Fibroblast of skin of abdomen (primary cell): Measurements from ENCODE around the gene RBM41. TPM values are rescaled to one million over a fixed set of nuclear protein-coding genes. Genes with fewer than 3 reads are reported as not detected.
"Not testable (repeated sequence)": the region's sequence is repeated elsewhere in the genome, so short reads cannot be mapped to it uniquely, and the experiment has no call there.

Experiments
- DNase-seq: peaks from one replicate; pipeline ENCODE4 v3.0.0-alpha.2; 2013
- polyA plus RNA-seq, 2 experiments: library from polyadenylated mRNA; unstranded; fragments of 120-200 nt; gene quantifications; one replicate each; pipeline ENCODE4 v1.2.1, GENCODE V29; 2013; ENCODE audit not compliant: insufficient read length in 2 of 2

RBM41 gene
- polyA plus RNA-seq (2013, experiment 1 of 2; ENCODE audit: insufficient read length): 7.4 TPM
- 6.7 TPM for polyA plus RNA-seq (2013, experiment 2 of 2; ENCODE audit: insufficient read length)

DNA sequence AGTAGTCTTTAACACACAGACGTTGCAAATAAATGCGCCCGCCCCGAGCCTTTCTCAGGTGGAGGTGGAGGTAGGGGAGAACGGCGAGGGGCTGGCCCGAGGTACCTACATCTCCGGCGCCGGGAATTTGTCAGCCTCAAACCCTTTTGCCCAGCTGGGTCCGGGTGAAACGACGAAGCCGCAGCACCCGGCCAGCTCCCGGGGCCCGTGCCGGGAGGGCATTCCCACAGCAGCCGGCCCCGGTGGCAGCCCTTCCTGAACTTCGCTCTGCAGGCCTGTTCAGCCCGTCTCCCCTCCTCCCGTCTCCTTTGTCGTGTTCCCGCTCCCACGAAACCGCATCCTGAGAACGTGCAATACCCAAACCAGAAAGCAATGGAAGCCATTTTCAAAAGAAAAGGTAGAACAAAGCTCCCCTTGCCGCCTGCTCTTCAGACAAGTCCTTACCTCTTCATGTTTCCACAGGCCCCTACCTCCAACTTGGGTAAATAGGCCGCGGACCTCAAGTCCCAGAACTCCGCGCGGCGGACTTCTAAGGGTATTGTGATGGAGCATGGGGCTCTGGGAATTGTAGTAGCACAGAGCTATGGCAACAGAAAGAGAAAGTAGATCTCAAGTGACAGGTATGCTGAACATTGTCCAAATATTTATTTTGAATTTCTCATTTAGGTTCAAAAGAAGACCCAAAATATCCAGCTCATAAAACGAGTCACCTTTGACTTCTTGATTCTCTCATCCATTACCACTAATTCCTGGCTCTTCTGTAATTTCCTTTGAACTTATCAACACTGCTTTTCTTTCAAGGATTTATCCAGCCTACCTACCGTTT, at the start of gene RBM41:
Gene RBM41, minus strand, starts transcription at position 501 of the 826 bp plus-strand sequence. Its CDS starts 49 bp downstream, at position 452.
- DNase-seq: peak; percentile 70

DNA sequence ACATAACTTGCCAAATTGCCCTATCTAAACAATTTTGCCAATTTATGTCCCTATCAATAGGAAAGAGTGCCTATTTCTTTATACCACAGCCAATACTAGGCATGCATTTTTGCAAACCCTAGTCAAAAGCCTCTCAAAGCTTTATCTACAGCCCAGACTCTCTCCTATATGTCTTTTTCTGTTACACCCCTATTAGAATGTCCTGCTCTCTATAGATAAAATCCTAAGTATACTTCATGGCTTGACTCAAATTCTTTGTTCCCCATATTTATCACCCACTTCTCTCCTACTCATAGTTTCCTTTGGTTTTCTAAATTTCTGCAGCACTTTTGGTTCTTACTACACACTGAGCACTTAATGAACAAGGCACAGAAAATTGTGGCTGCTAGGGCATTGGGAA, 49.6 kb upstream of the RBM41 start:
- no peak for DNase-seq

DNA sequence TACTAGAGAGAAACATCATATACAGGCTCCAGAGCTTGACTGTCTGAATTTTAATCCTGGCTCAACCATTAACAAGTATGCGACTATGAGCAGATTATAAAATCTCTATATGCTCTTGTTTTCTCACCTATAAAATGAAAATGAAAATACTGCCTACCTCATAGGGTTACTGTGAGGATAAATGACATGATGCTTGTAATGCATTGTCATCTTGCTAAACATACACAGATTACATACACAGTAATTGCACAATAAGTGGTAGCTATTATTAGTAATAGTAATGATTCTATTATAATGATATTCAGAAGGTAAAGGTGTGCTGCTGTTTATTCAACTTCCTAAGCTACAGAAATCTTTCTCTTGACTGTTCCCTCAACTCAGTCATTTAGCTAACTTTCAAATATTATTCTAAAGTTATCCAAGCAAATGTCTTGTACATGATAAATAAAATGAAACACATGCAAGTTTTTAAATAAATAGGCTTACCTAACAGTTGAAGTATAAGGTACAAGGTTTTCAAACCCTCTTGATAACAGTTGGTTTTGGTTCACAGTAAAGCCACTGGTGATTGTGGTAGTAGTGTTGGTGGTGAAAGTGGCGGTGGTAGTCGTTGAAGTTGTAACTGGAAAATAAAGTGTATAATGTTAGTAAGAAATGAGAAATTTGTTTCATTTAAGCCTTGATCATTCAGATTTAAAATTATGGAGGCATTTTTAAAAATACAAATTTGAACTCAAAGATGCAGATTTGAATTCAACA, 48.7 kb upstream of the RBM41 start:
- no peak for DNase-seq

DNA sequence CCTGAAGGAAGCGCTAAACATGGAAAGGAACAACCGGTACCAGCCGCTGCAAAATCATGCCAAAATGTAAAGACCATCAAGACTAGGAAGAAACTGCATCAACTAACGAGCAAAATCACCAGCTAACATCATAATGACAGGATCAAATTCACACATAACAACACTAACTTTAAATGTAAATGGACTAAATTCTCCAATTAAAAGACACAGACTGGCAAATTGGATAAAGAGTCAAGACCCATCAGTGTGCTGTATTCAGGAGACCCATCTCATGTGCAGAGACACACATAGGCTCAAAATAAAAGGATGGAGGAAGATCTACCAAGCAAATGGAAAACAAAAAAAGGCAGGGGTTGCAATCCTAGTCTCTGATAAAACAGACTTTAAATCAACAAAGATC, 39.0 kb upstream of the RBM41 start:
- not testable (repeated sequence) for DNase-seq

DNA sequence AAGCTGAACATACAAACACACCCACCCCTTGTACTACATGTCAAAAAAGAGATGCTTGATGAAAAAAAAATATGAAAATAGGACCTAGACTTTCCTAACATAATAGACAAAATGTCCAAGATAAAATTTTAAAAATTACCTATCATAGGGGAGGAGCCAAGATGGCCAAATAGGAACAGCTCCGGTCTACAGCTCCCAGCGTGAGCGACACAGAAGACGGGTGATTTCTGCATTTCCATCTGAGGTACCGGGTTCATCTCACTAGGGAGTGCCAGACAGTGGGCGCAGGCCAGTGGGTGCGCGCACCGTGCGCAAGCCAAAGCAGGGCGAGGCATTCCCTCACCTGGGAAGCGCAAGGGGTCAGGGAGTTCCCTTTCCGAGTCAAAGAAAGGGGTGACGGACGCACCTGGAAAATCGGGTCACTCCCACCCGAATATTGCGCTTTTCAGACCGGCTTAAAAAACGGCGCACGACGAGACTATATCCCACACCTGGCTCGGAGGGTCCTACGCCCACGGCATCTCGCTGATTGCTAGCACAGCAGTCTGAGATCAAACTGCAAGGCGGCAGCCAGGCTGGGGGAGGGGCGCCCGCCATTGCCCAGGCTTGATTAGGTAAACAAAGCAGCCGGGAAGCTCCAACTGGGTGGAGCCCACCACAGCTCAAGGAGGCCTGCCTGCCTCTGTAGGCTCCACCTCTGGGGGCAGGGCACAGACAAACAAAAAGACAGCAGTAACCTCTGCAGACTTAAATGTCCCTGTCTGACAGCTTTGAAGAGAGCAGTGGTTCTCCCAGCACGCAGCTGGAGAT, 37.2 kb upstream of the RBM41 start:
- DNase-seq: not testable (repeated sequence)

DNA sequence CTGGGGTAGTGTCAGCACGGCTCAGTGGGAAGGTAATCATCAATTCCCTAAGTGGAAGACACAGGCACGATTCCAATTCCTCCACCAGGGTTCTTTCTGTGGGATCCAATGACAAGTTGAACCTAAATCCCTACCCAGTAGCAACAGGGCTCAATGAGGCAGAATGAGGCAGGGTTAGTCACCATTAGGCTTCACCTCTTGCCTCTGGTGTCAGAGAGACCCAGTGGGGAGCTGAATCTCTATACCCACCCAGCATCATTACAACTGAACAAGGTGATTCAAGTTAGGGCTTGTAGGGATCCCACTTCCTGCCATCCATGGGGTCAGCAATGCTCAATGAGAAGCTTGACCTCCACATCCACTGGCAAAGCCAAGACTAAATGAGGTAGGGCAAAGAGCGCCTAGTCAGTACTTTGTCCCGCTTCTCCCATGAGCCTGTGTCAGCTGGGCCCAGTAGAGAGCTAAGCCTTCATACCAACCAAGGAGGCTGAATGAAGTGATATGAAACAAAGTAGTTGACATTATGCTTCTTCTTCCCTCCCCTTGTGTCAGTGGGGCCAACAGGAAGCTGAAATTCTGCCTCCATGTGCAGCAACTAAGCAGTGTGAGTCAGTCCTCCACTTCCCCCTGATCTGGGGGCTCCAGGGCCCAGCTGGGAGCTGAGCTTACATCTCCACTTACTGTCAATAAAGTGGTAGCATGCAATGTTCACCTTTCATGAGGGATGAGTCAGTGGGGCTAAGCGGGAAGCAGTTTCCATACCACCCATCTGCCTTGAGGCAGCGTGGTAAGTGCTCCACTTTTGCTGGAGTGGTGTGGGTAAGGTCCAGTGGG, 36.4 kb upstream of the RBM41 start:
- DNase-seq: peak; percentile 13

DNA sequence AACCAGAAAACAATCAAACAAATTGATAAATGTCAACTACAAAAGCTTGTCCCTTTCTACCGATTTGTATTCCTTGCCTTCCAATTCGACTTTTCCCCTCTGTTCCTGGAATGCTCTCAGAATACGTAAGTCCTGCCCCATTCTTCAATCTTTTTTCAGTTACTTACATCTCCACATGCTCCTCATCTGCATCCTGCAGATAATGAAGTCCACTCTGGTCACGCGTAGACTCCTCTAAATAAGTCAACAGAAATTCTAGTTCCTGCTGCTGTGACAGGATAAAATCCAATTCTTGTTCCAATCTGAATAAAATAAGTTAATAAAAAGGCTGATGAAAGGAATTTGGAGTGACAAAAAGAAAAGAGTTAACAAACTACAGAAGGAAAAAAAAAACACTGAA, 34.4 kb upstream of the RBM41 start:
- no peak for DNase-seq

DNA sequence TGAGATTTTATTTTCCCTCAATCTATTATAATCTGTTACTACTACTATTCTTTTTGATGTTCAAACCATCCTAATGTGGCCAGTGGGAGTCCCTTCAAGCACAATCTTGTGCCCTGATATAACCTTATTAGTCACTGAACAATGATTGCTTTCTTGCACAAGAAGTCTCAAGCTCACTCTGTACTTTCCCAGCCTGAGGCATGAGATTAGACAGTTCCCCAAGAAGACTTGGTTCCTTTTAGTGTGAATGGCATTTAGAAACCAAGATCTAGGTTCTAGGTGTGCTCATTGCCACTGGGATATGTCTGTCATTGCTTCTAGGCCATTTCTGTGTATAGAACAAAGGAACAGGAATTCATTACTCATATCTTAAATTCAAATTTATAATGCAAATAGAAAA, 28.0 kb upstream of the RBM41 start:
- DNase-seq: no peak

DNA sequence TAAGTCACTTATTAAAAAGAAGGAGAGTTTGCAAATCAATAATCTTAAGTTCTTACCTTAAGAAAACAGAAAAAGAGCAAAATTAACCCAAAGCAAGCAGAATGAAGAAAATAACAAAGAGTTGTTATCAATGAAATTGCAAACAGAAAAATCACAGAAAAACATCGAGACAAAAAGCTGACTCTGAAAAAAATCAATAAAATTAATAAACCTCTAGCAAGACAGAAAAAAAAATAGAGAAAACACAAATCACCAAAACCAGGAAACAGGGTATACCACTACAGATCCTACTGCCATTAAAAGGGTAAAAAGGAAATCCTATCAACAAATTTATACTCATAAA, 17.3 kb upstream of the RBM41 start:
- no peak for DNase-seq

DNA sequence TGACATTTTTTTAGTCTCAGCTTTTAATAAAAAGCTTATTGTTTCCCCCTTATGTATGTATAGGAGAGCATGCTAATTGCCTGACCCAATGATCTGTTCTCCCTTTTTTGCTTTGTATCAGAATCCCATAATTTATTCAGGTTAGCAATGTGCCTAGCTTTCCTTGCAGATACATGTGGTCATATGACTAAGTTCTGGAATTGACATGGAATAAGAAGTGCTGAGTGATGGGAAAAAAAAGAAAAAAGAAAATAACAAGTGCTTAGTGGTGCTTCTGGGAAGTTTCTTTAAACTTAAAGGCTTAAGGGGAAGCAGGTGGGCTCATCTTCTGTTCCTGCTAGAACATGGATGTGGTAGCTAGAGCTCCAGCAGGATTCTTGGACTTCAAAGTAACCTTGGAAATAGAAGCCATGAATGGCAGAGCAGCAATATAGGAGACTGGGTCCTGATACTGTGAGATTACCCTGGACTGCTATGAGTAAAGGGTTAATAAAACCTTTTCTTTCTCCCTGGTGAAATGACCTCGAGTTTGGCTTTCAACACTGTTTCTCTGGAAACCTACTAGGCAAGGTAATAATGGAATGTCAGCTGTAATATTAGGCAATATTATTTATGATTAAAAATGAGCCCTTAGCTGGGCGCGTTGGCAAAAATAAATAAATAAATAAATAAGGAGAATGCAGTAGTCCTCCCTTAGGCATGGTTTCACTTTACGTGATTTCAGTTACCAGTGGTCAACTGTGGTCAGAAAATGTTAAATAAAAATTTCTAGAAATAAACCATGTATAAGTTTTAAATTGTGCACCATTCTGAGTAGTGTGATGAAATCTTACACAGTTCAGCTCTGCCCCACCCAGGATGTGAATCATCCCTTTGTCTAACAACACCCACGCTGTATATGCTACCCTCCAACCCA, 16.7 kb upstream of the RBM41 start:
- peak; percentile 48 for DNase-seq

DNA sequence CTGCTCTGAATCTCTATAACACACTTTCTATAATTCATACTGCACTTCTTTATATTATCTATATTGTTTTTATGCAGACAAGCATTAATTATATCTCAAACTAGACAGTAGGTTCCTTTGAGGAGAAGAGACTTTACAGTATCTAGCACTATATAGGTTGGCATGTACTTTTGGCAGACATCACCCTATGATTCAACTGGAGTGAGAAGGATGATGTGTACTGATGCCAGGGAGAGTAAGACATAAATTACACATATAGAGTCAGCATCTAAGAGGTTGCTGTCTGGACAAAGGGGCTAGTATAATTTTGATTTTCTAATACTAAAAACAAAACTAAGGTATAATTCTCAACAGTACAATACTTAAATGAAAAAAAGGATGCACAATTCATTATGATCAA, 5.1 kb upstream of the RBM41 start:
- no peak for DNase-seq

DNA sequence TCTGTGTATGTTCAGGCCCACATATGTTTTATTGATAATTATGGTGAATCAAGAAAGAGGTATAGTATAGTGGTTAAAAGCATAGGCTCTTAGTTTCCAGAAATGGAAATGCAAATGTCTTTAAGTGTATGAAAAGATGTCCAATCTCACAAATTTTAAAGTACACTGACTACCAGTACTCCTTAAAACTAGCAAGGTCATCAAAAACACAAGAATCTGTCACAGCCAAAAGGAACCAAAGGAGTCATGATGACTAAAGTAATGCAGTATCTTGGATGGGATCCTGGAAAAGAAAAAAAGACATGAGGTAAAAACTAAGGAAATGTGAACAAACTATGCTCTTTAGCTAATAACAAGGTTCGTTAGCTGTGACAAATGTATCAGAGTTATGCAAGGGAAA, 661 bp upstream of the RBM41 start:
- no peak for DNase-seq

DNA sequence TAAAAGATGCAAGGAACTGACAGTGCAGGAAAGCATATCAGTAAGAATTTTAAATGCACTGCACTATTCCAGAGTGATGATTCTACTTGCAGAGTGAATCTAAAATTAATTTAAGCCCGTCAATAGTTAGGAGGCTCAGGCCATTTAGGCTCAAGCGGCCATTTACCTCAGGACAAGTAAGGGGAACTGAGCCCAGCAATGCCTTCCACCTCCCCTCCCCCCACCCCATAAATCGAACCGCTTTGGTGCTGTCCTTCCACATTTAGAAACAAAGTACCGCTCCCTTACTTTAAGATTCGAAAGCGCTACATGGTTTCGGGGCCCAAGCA, 665 bp downstream of the RBM41 start:
- DNase-seq: no peak

DNA sequence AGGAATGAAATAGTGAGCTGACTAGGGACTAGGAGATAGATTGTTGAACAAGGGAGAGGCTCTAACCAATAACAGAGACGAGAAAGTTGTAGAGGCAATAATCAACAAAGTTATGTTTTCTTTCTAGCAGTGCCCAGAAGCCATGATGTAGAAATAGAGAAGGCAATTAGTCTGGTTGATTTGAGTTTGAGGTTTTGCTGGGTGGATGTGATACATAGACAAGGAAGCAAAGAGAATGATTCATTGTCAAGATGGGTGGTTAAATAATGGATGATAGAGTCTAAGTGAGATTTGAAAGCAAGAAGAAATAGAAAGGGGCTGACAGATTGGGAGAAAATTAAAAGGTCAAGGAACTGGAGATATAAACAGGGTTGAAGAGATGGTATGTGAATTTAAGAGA, 11.2 kb downstream of the RBM41 start:
- no peak for DNase-seq

DNA sequence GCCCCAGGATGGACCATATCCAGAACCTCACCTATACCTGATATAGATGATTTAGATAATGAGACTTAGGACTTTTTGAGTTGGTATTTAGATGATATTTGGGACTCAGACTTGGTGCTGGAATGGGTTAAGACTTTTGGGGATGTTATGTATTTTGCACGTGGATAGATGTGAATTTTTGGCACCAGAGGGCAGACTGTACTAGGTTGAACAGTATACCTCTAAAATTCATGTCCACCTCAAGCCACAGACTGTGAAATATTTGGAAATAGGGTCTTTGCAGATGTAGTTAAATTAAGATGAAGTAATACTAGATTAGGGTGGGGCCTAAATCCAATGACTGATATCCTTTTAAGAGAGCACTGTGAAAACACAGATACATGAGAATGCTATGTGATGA, 15.6 kb downstream of the RBM41 start:
- DNase-seq: no peak

DNA sequence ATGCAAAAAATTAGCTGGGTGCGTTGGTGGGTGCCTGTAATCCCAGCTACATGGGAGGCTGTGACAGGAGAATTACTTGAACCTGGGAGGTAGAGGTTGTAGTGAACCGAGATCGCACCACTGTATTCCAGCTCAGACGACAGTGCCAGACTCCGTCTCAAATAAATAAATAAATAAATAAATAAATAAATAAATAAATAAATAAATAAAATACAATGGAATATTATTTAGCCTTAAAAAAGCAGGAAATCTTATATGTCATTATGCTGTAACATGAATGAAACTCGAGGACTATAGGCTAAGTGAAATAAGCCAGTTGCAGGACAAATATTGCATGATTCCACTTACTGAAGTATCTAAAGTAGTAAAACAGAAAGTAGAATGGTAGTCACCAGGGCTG, 42.5 kb downstream of the RBM41 start:
- no peak for DNase-seq

DNA sequence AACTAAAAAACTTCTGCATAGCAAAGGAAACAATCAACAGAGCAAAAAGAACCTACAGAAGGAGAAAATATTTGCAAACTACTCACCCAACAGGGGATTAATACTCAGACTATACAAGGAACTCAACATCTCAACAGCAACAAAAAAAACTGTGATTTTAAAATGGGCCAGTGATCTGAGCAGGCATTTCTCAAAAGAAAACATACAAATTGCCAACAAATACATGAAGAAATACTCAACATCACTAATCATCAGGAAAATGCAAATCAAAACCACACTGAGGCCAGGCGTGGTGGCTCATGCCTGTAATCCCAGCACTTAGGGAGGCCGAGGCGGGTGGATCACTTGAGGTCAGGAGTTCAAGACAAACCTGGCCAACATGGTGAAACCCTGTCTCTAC, 60.9 kb downstream of the RBM41 start:
- not testable (repeated sequence) for DNase-seq

DNA sequence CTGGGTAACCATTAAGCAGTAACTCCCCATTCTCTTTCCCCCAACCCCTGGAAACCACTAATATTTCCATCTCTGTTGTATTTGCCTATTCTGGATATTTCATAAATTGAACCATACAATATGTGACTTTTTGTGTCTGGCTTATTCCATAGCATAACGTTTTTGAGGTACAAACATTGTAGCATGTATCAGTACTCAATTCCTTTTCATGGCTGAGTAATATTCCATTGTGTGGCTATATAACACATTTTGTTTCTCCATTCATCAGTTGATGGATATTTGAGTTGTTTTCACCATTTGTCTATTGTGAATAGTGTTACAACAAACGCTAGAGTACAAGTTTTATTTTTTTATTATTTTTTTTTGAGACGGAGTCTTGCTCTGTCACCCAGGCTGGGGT, 63.6 kb downstream of the RBM41 start:
- DNase-seq: no peak

DNA sequence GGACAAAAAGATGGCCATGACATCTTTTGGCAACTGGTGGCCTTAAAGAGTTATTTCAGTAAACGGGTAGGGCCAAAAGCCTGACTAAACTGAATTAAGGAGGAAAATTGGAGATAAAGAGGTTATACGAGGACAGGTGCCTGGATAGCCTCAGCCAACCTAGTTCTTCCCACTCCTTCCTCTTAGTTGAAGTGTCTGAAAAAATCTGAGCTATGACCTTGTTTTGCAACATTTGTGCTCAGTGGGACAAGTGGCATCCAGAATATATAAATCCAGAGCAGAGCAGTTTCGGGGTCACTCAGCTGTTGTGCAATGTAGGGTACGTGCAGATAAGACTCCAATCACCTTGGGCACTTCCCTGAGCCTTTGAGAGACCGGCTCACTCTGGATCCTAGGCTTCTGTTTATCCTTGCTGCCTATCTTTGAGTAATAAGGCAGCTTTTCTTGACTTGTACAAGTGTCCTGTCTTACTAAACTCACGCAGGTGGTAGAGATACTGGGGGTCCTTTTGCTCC, 68.4 kb downstream of the RBM41 start:
- no peak for DNase-seq

DNA sequence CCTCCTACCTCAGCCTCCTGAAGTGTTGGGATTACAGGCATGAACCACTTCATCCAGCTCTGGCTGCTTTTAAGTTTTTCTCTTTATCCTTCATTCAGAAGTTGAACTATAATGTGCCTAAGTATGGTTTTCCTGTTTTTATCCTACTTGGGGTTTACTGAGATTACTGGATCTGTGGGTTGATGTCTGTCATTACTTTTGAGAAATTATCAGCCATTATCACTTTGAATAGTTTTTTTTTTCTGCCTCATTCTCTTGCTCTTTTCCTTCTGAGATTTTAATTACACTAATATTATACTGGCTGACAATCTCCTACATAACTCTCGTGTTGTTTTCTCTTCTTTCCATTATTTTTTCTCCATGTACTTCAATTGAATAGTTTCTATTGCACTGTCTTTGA, 71.0 kb downstream of the RBM41 start:
- no peak for DNase-seq

DNA sequence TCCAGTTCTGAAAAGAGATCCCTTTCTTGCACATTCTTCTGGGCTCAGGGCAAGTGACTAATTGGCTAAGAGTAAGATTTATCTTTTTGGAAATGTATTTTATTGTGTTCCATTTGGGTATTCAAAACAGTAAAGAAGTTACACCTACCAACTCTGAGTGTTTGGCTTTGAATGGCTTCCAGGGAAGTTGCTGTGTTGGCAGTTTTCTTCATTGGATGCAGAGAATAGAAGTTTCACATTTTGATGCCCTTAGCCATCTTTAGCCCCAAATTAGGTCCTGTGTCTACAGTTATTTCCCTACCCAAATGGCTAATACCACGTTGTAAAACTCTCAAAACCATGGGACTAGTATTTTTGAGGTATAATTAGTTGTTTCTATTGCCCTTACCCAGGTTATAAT, 88.9 kb downstream of the RBM41 start:
- no peak for DNase-seq
